Activated T-helper 2 cell treated with anti-CD3 and anti-CD28 coated beads, Interferon-gamma antibody, Interleukin-2, Interleukin-4, amounts not matched to agents 10 μg/mL and 5 μg/mL and 100 μg/mL, durations not matched to agents 14 hours and 24 hours and 36 hours (primary cell): ENCODE measurements around the gene PAM16. TPM values are rescaled to one million over a fixed set of nuclear protein-coding genes. Genes with fewer than 3 reads are reported as not detected.
"Not testable (repeated sequence)": the region's sequence is repeated elsewhere in the genome, so short reads cannot be mapped to it uniquely, and the experiment has no call there.

ENCODE experiments used
- DNase-seq: peaks from one replicate; pipeline ENCODE4 v3.0.0; 2021; ENCODE audit warnings: low spot score
- H3K27ac Mint-ChIP-seq: one replicate; pipeline ENCODE4 v1.8.0; 2021; ENCODE audit warnings: mixed read lengths
- H3K27me3 Mint-ChIP-seq: one replicate; pipeline ENCODE4 v1.8.0; 2021; ENCODE audit warnings: low read depth, mixed read lengths
- H3K36me3 Mint-ChIP-seq: one replicate; pipeline ENCODE4 v1.8.0; 2021; ENCODE audit warnings: low read depth, mixed read lengths
- H3K4me1 Mint-ChIP-seq: one replicate; pipeline ENCODE4 v1.8.0; 2021; ENCODE audit warnings: low read depth, mixed read lengths
- H3K4me3 Mint-ChIP-seq: one replicate; pipeline ENCODE4 v1.8.0; 2021; ENCODE audit warnings: low read depth, mild to moderate bottlenecking, moderate library complexity, mixed read lengths
- H3K9me3 Mint-ChIP-seq: one replicate; pipeline ENCODE4 v1.8.0; 2021; ENCODE audit warnings: mixed read lengths
- intact Hi-C: fragments of 100-400 bp; cut with micrococcal nuclease; formaldehyde crosslinking; loops from one replicate; pipeline ENCODE4 v1.15.1; 2023
- total RNA-seq: library from RNA; stranded (reverse); gene quantifications from 2 replicates; pipeline ENCODE4 v1.2.3, GENCODE V29; 2022

PAM16 gene
- total RNA-seq: 73.1 and 73.8 TPM in 2 replicates

- Mint-ChIP-seq H3K9me3 (no peaks in the 10 kb centered on the region), H3K27me3 (no peaks in the 10 kb centered on the region), H3K4me3 (peak within 1 kb of the TSS; percentile 93), H3K4me1 (peaks cover 4% of the 10 kb centered on the region), H3K27ac (peak within 1 kb of the TSS; percentile 88), H3K36me3 (peaks cover 22% of the 10 kb centered on the region)
- DNase-seq: peak; percentile 98
- intact Hi-C loops: loop anchor here (1.0 to 5.0 kb wide), 2 partner anchors 80 to 126 kb away; partner anchors contain the start of gene HMOX2
Measured at GRCh38 chr16:4350787-4351659, at the start of gene PAM16. TSS of gene PAM16 (minus strand) at chr16:4351321. CDS start at chr16:4351234, 87 bp downstream.

- DNase-seq: no peak
- intact Hi-C loops: no loop called here
- Mint-ChIP-seq H3K4me1 (no peaks in the 10 kb centered on the region), H3K4me3 (no peak overlapping the region), H3K36me3 (peaks cover 45% of the 10 kb centered on the region), H3K9me3 (no peaks in the 10 kb centered on the region), H3K27ac (no peak overlapping the region), H3K27me3 (no peaks in the 10 kb centered on the region)
Measured at GRCh38 chr16:4399001-4399730, 48.0 kb upstream of the PAM16 start.

DNA sequence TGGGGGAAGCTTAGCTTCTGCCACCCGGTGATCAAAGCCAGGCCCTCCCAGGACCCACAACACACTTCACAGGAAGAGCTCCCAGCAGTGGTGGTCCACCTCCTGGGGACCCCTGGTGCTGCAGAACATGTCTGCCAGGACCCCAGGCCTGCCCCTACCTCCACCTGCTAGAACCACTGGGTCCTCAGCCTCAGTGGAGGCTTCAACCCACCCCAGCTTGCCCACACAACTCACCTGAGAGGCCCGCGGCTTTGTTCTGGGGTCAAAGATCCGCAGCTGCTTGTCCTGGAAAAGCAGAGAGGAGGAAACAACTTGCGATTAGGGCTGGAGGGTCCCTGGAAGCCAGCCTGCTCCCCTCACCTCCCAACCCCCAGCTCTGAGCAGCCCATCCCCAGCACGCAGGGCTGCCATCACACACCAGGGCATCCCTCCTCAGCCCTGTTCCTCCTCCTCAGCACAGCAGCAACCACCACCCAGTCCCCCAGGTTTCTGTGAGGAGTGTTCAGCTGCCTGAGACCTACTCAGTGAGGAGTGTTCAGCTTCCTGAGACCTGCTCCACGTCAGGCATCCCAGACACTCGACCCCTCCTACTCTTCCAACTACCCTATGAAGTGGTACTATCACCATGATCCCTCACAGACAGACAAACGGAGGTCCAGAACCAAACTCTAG, 44.1 kb upstream of the PAM16 start:
- Mint-ChIP-seq H3K27me3 (no peaks in the 10 kb centered on the region), H3K4me1 (no peaks in the 10 kb centered on the region), H3K4me3 (no peak overlapping the region), H3K9me3 (no peaks in the 10 kb centered on the region), H3K27ac (peak overlapping the region; percentile 34), H3K36me3 (peaks cover 27% of the 10 kb centered on the region)
- intact Hi-C loops: no loop called here
- no peak for DNase-seq

- DNase-seq, intact Hi-C loops, H3K27ac Mint-ChIP-seq, H3K4me1 Mint-ChIP-seq, H3K27me3 Mint-ChIP-seq, H3K4me3 Mint-ChIP-seq, H3K9me3 Mint-ChIP-seq: not testable (repeated sequence)
- peaks cover 16% of the 10 kb centered on the region for H3K36me3 Mint-ChIP-seq
Measured at GRCh38 chr16:4393850-4394249, 42.7 kb upstream of the PAM16 start.

GRCh38 chr16:4393240-4393600, 42.1 kb upstream of the PAM16 start:
- no peak for DNase-seq
- intact Hi-C loops: no loop called here
- Mint-ChIP-seq H3K9me3 (no peaks in the 10 kb centered on the region), H3K4me3 (no peak overlapping the region), H3K27ac (no peak overlapping the region), H3K36me3 (peaks cover 15% of the 10 kb centered on the region), H3K27me3 (no peaks in the 10 kb centered on the region), H3K4me1 (no peaks in the 10 kb centered on the region)

GRCh38 chr16:4392382-4393239, 41.5 kb upstream of the PAM16 start:
- no peak for DNase-seq
- peaks cover 15% of the 10 kb centered on the region for H3K36me3 Mint-ChIP-seq
- H3K9me3 Mint-ChIP-seq: no peaks in the 10 kb centered on the region
- intact Hi-C loops: no loop called here
- no peak overlapping the region for H3K4me3 Mint-ChIP-seq
- no peak overlapping the region for H3K27ac Mint-ChIP-seq
- H3K27me3 Mint-ChIP-seq: no peaks in the 10 kb centered on the region
- H3K4me1 Mint-ChIP-seq: no peaks in the 10 kb centered on the region

- H3K9me3 Mint-ChIP-seq: no peaks in the 10 kb centered on the region
Measured at GRCh38 chr16:4391631-4392381, 40.7 kb upstream of the PAM16 start.

GRCh38 chr16:4390266-4391260, 39.4 kb upstream of the PAM16 start:
- DNase-seq: no peak
- Mint-ChIP-seq H3K4me3 (no peak overlapping the region), H3K27me3 (no peaks in the 10 kb centered on the region), H3K27ac (no peak overlapping the region), H3K4me1 (no peaks in the 10 kb centered on the region), H3K36me3 (peaks cover 11% of the 10 kb centered on the region), H3K9me3 (no peaks in the 10 kb centered on the region)
- intact Hi-C loops: no loop called here

More at GRCh38 chr16:4391631-4392381, 40.7 kb upstream of the PAM16 start:
- no peak for DNase-seq
- Mint-ChIP-seq H3K4me1 (no peaks in the 10 kb centered on the region), H3K4me3 (no peak overlapping the region), H3K27me3 (no peaks in the 10 kb centered on the region), H3K36me3 (peaks cover 17% of the 10 kb centered on the region), H3K27ac (no peak overlapping the region)
- intact Hi-C loops: no loop called here

GRCh38 chr16:4389051-4389955, 38.2 kb upstream of the PAM16 start:
- Mint-ChIP-seq H3K27me3 (no peaks in the 10 kb centered on the region), H3K4me1 (no peaks in the 10 kb centered on the region), H3K9me3 (no peaks in the 10 kb centered on the region), H3K4me3 (no peak overlapping the region), H3K36me3 (peaks cover 7% of the 10 kb centered on the region), H3K27ac (no peak overlapping the region)
- intact Hi-C loops: no loop called here
- DNase-seq: no peak

DNA sequence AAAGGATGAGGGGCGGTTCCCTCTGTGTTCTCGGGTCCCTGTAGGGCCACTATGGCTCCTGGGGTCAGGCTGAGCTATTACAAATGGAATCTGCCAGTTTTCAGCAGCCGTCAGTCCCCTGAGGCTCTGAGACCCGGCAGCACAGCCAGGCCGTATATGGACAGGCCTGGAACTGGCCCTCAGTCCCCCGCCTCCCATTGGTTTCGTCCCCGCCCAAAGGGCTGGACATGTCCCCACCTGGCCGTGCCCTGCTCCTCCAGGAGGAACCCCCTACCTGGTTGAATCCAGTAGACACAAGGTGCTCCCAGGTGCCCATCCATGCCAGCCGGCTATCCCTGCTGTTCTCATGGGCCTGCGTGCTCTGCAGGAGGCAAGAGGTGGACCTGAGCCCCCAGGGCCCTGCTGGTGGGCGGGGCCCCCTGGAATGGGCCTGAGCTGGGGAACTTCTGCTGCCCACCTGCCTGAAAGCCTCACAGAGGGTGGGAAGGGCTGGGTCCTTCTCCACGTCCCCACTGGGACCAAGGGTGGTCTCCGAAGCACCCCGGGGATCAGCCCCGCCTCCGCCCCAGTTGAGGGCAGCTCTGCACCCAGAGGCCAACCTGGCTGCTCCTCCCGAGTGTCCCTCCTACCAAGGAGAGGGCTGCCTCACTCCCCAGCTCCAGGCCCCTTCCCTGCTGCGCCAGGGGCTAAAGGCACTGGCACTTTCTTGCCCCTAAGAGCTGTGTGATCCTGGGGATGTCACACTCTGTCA, 37.3 kb upstream of the PAM16 start:
- Mint-ChIP-seq H3K9me3 (no peaks in the 10 kb centered on the region), H3K36me3 (peaks cover 7% of the 10 kb centered on the region), H3K4me3 (no peak overlapping the region)

More for the DNA sequence above, 37.3 kb upstream of the PAM16 start:
- intact Hi-C loops: no loop called here
- Mint-ChIP-seq H3K4me1 (no peaks in the 10 kb centered on the region), H3K27me3 (no peaks in the 10 kb centered on the region), H3K27ac (no peak overlapping the region)
- no peak for DNase-seq
